Activated CD8-positive, alpha-beta T cell treated with anti-CD3 and anti-CD28 coated beads, Interleukin-2, amount 10 ng/mL, durations not matched to agents 7 days and 5 days (primary cell): ENCODE data around the gene CTCFL. TPM values are rescaled to one million over a fixed set of nuclear protein-coding genes. Genes with fewer than 3 reads are reported as not detected.

Experiments used
- ATAC-seq: fragments of 150-1000 bp; cut with Tn5 transposase; one replicate; pipeline ENCODE4 v1.10.0; 2021; ENCODE audit warnings: moderate library complexity
- CTCF ChIA-PET: fragments of 350-600 bp; sonication (Branson Sonifier 250); formaldehyde crosslinking; loops from one replicate; lab custom pipeline; 2021; ENCODE audit warnings: antibody characterized with exemption; lab: Charles Lee
- POLR2A ChIA-PET: fragments of 350-600 bp; sonication (Branson Sonifier 250); formaldehyde crosslinking; loops from one replicate; lab custom pipeline; 2021; ENCODE audit warnings: antibody characterized with exemption; lab: Charles Lee
- DNase-seq: peaks from one replicate; pipeline ENCODE4 v3.0.0-alpha.2; 2020
- H3K27ac Mint-ChIP-seq: one replicate; pipeline ENCODE4 v1.8.0; 2021; ENCODE audit warnings: mild to moderate bottlenecking, mixed read lengths
- H3K27me3 Mint-ChIP-seq: one replicate; pipeline ENCODE4 v1.8.0; 2021; ENCODE audit warnings: low read depth, mixed read lengths
- H3K36me3 Mint-ChIP-seq: one replicate; pipeline ENCODE4 v1.8.0; 2021; ENCODE audit warnings: low read depth, mixed read lengths
- H3K4me1 Mint-ChIP-seq: one replicate; pipeline ENCODE4 v1.8.0; 2021; ENCODE audit warnings: low read depth, mixed read lengths
- H3K4me3 Mint-ChIP-seq: one replicate; pipeline ENCODE4 v1.8.0; 2021; ENCODE audit warnings: mild to moderate bottlenecking, mixed read lengths
- H3K9me3 Mint-ChIP-seq: one replicate; pipeline ENCODE4 v1.8.0; 2022; ENCODE audit warnings: mixed read lengths; ENCODE audit not compliant: insufficient read depth
- total RNA-seq, 2 experiments: library from RNA; stranded (reverse); gene quantifications; one replicate each; pipeline ENCODE4 v1.2.3, GENCODE V29; 2021

The CTCFL gene
- total RNA-seq, 2 experiments from 2014 or later = not detected

GRCh38 chr20:57451795-57452661, 72.9 kb downstream of the CTCFL start:
- peak; percentile 61 for ATAC-seq
- ChIA-PET POLR2A (no interaction called here), CTCF (no interaction called here)
- Mint-ChIP-seq H3K9me3 (no peaks in the 10 kb centered on the region), H3K36me3 (no peaks in the 10 kb centered on the region), H3K27me3 (peaks cover 21% of the 10 kb centered on the region), H3K4me3 (peak overlapping the region; percentile 58), H3K27ac (peak overlapping the region; percentile 86), H3K4me1 (peaks cover 38% of the 10 kb centered on the region)
- DNase-seq = peak; percentile 65

- CTCF ChIA-PET = no interaction called here
- Mint-ChIP-seq H3K4me1 (peaks cover 38% of the 10 kb centered on the region), H3K36me3 (no peaks in the 10 kb centered on the region), H3K27me3 (peaks cover 26% of the 10 kb centered on the region), H3K4me3 (no peak overlapping the region), H3K9me3 (no peaks in the 10 kb centered on the region), H3K27ac (peak overlapping the region; percentile 86)
- POLR2A ChIA-PET = no interaction called here
- ATAC-seq = no peak
- no peak for DNase-seq
These were observed 73.5 kb downstream of the CTCFL start for GRCh38 chr20:57451431-57451794.

GRCh38 chr20:57450931-57451330, 74.0 kb downstream of the CTCFL start:
- Mint-ChIP-seq H3K36me3 (no peaks in the 10 kb centered on the region), H3K27ac (peak overlapping the region; percentile 52), H3K4me1 (peaks cover 38% of the 10 kb centered on the region), H3K4me3 (no peak overlapping the region), H3K27me3 (peaks cover 29% of the 10 kb centered on the region), H3K9me3 (peaks cover 3% of the 10 kb centered on the region)
- DNase-seq (no peak), ATAC-seq (no peak)
- CTCF ChIA-PET = no interaction called here
- POLR2A ChIA-PET = no interaction called here

GRCh38 chr20:57450419-57450818, 74.5 kb downstream of the CTCFL start:
- peaks cover 31% of the 10 kb centered on the region for H3K27me3 Mint-ChIP-seq
- POLR2A ChIA-PET = interaction anchor here (1.4 kb wide), 1 partner anchor 14 kb away, joined by 4 read pairs; no protein-coding TSS in a partner anchor
- peak overlapping the region; percentile 52 for H3K27ac Mint-ChIP-seq
- peaks cover 4% of the 10 kb centered on the region for H3K9me3 Mint-ChIP-seq
- H3K36me3 Mint-ChIP-seq = no peaks in the 10 kb centered on the region
- DNase-seq (peak; percentile 63), ATAC-seq (peak; percentile 29)
- CTCF ChIA-PET = no interaction called here
- peaks cover 38% of the 10 kb centered on the region for H3K4me1 Mint-ChIP-seq
- no peak overlapping the region for H3K4me3 Mint-ChIP-seq

GRCh38 chr20:57449398-57450354, 75.3 kb downstream of the CTCFL start:
- H3K36me3 Mint-ChIP-seq = no peaks in the 10 kb centered on the region
- H3K4me3 Mint-ChIP-seq = no peak overlapping the region
- POLR2A ChIA-PET = interaction anchor here (1.4 kb wide), 1 partner anchor 13 kb away, joined by 4 read pairs; no protein-coding TSS in a partner anchor
- peaks cover 38% of the 10 kb centered on the region for H3K4me1 Mint-ChIP-seq
- no peak overlapping the region for H3K27ac Mint-ChIP-seq
- peaks cover 31% of the 10 kb centered on the region for H3K27me3 Mint-ChIP-seq
- CTCF ChIA-PET = no interaction called here
- H3K9me3 Mint-ChIP-seq = peaks cover 4% of the 10 kb centered on the region
- ATAC-seq (no peak), DNase-seq (no peak)

- no peak for ATAC-seq
- peaks cover 4% of the 10 kb centered on the region for H3K9me3 Mint-ChIP-seq
- H3K27ac Mint-ChIP-seq = peak overlapping the region; percentile 21
- H3K4me3 Mint-ChIP-seq = no peak overlapping the region
- no peak for DNase-seq
- ChIA-PET POLR2A (interaction anchor here (1.4 kb wide), 1 partner anchor 13 kb away, joined by 4 read pairs; no protein-coding TSS in a partner anchor), CTCF (no interaction called here)
- H3K27me3 Mint-ChIP-seq = peaks cover 31% of the 10 kb centered on the region
- no peaks in the 10 kb centered on the region for H3K36me3 Mint-ChIP-seq
- H3K4me1 Mint-ChIP-seq = peaks cover 38% of the 10 kb centered on the region
These were observed 76.1 kb downstream of the CTCFL start for GRCh38 chr20:57448764-57449354.

Other genes with a start within 250 kb of the CTCFL start
- not detected for gene SPO11, start 195.3 kb downstream of the CTCFL start, total RNA-seq
- gene RAE1, start 173.9 kb downstream of the CTCFL start, total RNA-seq = 10 to 100 TPM; 35.0 to 37.2 TPM
- 10 to 100 TPM; 53.8 to 57.1 TPM for gene RBM38, start 133.7 kb downstream of the CTCFL start, total RNA-seq
- gene PCK1, start 36.0 kb upstream of the CTCFL start, total RNA-seq = not detected
- gene ZBP1, start 95.3 kb upstream of the CTCFL start, total RNA-seq = 10 to 100 TPM; 10.2 to 11.7 TPM
- under 1 TPM in 1 of 2 experiments, not detected in 1; 0.37 TPM for gene PMEPA1, start 184.9 kb upstream of the CTCFL start, total RNA-seq